Posterior cingulate gyrus (tissue), 11 donors: ENCODE measurements around the gene CABCOCO1.

Source experiments
- DNase-seq, 10 donors: peaks; one replicate each; pipeline versions ENCODE4 v3.0.0 to v3.0.0-alpha.2; 2020 to 2021; ENCODE audit warnings: mixed read lengths in 3 of 10
- intact Hi-C: fragments of 100-400 bp; cut with DNase I; formaldehyde crosslinking; loops from one replicate; pipeline ENCODE4 v1.15.1; 2023

Gene CABCOCO1

DNA sequence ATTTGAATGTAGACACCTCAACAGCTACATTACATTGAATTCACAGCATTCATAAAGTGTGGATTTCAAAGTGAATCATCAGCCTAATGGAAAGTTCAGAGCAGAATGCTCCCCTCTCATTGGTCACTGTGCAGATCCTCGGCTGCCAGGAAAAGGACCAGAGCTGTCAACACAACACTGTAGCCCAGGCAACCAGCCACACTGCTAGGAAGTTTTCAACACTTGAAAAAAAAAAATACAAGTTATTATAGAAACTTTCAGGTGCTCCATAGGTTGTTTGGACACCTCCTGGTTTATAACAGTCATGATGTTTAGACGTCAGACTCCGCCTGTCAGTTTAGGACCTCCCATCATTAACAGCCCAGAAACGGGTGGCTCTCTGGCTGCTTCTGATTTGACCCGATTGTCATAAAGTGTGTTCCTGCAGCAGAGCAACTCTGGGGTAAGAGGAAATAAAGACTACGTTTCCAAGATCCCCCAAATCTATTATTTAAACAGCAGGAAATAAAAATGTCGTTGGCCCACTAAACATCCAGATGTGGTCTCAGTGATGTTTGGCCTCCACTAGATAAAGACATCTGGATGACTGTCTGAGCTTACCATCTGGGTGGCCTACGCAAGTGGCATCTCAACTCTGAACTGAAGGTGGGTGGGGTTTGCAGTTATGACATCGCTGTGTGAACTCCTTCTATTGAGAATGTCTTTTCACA is 117.4 kb downstream of the CABCOCO1 start:
- no peak for DNase-seq
- intact Hi-C loops = no loop called here

DNA sequence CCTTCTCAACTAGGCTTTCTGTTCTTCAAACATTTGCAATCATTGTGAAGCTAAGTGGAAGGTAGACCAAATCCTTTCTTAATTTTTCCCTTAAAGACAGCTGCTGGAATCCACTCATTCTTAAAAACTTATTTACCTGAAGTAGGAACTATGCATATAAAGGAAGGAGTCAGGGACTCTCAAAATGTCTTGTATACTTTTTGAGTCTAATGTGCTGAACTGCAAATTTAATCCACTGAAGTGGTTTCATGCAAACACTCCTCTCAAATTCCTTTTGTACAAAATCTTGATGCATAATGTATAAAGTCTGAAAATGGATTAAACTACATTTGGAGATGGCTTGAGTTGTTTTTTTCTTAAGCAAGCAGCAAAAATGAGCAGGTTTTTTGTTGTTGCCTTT is 118.0 kb downstream of the CABCOCO1 start:
- intact Hi-C loops = no loop called here
- no peak for DNase-seq

DNA sequence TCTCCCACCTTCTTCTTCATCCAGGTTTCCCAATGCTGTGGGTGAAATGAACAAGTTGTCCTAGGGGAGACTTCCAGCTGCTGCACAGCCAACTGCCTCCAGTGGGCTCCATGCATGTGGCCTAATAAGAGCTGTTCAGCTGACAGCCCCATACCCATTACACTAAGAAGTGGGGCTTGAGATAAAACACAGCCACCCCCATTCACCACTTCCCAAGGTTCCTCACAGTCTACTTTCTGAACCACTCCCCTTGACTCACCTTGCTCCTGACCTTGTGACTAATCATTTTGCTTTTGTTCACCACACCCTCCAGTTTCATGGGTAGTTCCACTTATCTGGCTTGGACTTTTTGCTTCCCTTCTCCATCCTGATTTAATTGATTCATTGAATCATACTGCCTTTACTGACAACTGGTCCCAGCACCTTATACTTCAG is 119.3 kb downstream of the CABCOCO1 start:
- no peak for DNase-seq
- intact Hi-C loops = no loop called here

GRCh38 chr10:61784354-61785133 is 121.8 kb downstream of the CABCOCO1 start:
- no peak for DNase-seq
- intact Hi-C loops = no loop called here

- intact Hi-C loops = no loop called here
- DNase-seq = no peak
Measured at GRCh38 chr10:61785473-61786105, 122.9 kb downstream of the CABCOCO1 start.

GRCh38 chr10:61786728-61787127 is 124.0 kb downstream of the CABCOCO1 start:
- intact Hi-C loops = no loop called here
- DNase-seq = no peak

DNA sequence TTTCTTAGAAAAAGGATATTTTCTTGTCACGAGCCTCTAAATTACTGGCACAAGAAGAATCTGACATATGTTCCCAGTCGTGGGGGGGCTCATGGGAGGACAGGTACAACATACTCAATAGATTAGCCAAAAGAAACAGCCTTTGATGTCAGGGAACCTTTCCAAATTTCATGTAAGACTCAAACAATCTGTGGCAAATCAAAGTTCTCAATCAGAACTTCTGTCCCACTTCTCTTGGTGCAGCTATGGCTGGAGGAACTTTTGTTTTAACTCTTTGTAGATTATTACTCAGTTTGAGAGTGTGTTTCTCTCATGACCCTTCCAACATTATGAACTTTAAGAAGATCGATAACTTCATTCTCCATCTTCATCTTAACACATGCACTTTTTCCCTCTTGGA is 124.4 kb downstream of the CABCOCO1 start:
- intact Hi-C loops = no loop called here

DNA sequence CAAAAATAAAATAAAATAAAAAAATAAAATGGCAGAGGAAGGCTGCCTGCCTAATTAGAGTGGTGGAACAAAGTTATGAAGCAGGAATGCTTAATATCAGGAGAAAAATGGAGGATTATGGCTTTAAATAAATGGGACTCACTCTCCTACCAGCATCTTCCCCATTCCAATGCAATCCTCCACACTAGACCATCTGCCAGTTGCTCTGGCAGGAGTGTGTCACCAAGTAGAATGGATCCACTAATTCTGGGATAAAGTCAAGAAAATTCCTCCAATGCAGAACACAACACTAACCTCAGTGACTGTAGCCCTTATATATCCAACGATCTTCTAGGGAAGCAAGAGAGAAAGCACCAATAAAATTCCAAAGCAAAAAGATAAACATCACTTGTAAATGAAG is 126.3 kb downstream of the CABCOCO1 start:
- intact Hi-C loops = no loop called here

More for the DNA sequence above, 124.4 kb downstream of the CABCOCO1 start:
- no peak for DNase-seq

GRCh38 chr10:61791216-61791615 is 128.5 kb downstream of the CABCOCO1 start:
- intact Hi-C loops = no loop called here
- no peak for DNase-seq

More for the DNA sequence above, 126.3 kb downstream of the CABCOCO1 start:
- DNase-seq = no peak

- no peak for DNase-seq
- intact Hi-C loops = no loop called here
Measured at GRCh38 chr10:61792097-61792716, 129.5 kb downstream of the CABCOCO1 start.

DNA sequence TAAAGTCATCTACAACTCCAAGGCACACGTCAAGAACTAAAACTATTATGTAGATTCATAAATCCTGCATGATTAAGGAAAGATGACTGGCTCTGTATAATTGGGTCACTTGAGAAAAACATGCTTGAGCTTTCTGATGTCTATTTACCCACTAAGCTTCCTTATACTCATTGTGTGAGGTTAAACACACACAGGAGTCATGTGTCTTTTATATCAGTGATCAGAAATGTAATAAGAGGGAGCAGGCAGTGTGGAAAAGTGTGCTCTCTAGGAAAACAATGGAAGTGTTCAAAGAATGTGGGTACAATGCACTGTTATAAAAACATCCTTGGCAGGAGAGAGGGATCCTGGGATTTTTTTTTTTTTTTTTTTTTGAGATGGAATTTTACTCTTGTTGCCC is 130.2 kb downstream of the CABCOCO1 start:
- intact Hi-C loops = no loop called here
- DNase-seq = no peak

DNA sequence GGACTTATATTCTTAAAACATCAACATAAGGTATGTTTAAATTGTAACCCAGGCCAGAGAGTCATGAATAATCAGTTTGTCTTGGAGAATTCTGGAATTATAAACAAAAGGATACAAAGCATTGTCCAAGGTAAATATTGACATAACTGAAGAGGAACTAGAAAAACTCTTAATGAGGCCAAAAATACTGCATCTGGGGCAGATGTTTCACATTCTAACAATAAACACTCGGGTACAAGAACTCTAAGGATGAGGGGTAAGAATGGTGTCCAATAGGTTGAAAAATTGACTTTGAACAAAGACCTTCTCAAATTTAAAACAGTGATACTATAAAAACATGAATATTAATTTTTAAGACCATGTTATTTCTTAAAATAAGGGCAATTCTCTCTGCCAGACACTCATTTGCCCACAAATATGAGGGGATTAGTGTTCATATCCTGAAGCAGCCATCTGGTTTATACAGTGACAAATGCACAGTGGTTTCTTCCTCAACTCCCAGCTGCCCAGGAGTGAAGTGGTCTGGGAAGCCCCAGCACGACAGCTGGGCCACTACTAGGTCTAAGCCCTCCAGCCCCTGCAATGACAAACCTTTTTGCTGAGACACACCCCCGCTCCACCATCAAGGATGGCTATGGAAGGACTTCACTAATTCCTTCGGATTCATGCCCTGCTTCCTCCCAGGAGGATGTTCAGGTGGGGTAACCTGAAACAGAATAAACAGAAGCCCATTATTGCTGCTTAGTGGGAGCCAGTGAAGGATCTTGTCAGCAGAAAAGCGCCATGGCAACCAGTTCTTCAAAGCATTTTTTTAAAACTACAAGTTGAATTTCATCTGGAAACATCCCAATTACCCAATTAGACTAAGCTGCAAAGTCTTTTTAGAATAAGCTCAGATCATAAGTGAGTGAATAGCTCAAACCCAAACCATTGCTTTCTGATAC is 131.3 kb downstream of the CABCOCO1 start:
- intact Hi-C loops = no loop called here

DNA sequence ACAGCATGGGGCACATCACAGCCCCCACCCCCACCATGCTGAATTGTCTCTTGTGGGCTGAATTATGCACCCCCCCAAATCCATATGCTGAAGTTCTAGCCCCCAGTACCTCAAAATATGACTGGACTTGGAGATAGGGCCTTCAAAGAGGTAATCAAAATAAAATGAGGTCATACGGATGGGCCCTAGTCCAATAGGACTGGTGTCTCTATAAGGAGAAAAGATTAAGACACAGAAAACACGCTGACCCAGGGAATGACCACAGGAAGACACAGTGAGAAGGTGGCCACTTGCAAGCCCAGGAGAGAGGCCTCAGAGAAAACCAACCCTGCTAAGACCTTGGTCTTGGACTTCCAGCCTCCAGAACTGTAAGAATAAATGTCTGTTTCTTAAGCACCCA is 132.4 kb downstream of the CABCOCO1 start:
- intact Hi-C loops = no loop called here
- no peak for DNase-seq

More for the DNA sequence above, 131.3 kb downstream of the CABCOCO1 start:
- no peak for DNase-seq

- no peak for DNase-seq
- intact Hi-C loops = no loop called here
Measured at GRCh38 chr10:61795551-61795950, 132.8 kb downstream of the CABCOCO1 start.

DNA sequence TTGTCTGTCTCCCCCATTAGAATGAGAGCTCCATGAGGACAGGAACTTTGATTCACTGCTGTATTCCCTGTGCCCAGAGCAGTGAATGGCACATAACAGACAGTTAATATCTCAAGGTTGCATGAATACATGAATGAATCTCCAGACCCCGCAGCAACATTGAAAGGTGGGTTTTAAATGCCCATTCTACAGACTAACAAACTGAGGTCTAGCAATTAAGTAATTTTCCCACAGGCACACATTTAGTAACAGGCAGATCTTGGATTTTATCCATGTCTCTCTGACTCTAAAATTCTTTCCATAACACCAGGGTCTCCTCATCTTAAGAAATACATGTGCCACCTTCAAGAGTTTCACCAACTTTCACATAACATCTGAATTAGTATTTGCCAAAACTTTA is 134.1 kb downstream of the CABCOCO1 start:
- intact Hi-C loops = no loop called here
- no peak for DNase-seq

DNA sequence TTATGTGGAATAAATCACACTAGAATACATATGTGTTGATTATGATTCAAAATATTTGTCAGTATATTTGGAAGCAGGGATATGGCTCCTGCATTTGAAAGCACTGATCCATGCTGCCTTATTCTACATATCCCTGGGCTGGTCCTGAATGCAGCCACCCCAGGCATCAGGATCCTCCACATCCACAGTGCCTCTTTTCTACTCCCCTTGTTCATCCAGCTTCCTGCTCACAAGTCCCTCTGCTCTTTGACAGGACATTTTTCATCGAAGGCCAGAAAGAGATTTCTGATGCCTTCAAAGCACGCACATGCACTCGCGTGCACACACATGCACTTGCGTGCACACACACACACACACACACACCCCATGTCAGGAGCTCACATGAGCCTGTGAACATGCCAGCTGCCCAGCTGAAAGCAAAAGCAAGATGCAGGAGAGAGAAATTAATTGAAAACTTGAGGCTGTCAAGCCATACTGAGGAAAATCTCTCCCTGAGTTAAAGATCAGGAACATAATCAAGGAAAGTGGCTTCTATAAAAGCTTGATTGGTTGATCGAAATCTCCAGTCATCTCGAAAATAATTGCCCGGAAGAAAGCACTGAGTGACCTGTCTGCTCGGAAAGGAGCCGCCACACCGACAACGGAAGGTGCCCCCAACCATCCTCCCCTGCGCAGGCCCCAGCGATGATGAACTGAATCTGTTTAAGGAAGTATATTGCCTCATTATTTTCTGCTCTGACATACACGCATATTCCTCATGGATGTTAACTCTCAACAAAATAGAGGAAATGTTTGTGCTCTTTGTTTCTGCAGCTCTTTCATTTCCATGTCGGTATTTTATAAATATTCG is 134.8 kb downstream of the CABCOCO1 start:
- intact Hi-C loops = no loop called here
- DNase-seq = no peak

GRCh38 chr10:61798713-61799112 is 136.0 kb downstream of the CABCOCO1 start:
- intact Hi-C loops = no loop called here
- DNase-seq = no peak

GRCh38 chr10:61801484-61801883 is 138.8 kb downstream of the CABCOCO1 start:
- intact Hi-C loops = no loop called here
- DNase-seq = no peak

GRCh38 chr10:61803269-61803668 is 140.5 kb downstream of the CABCOCO1 start:
- no peak for DNase-seq
- intact Hi-C loops = no loop called here
